Measurements from ENCODE around the gene CMTM2. TPM values are rescaled to one million over a fixed set of nuclear protein-coding genes. Genes with fewer than 3 reads are reported as not detected.

CMTM2 gene
- total RNA-seq, 1 donor from 2014 or later: 0.80 TPM

DNA sequence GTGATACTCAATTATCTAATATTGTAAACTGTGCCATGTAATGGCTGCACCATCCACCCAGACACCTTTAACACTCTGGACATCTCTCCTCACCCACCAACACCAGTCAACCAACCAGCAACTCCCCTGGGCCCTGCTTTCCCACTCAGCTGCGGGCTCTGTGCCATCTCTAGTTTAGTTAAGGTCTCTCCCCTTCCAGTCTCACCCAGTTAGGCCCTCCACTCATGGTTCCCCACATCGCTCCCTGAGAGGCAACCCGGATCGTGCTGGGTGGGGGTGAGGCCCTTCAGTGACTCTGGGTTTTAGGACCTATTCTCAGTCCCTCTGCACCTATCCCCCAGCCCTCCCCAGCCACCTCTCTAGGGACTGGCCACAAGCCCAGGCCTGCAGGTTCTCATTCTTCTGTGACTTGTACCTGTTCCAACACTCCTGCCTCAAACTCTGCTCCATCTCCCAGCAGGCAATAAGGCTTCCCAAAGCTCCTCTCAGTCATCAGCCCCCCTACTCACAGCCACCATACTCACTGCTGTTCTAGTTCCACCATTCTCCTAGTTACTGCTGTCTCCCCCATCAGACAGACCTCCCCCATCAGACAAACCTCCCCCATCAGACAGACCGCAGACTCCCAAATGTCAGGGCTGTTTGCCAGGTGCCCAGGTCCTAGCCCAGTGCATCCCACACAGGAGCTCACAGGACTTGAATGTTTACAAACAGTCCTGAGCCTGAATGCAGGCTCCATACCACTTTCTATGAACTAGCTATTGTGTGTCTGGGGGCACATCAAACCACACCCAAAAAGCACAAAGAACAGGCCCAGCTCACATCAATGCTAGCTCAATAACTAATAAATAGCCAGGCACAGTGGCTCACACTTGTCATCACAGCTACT lies 31.9 kb upstream of the CMTM2 start:
- Mint-ChIP-seq H3K27me3 (ENCODE audit: insufficient read depth) (peaks cover under 1% of the 10 kb centered on the region), H3K9me3 (no peaks in the 10 kb centered on the region), H3K36me3 (ENCODE audit: low read depth) (peaks cover 4% of the 10 kb centered on the region), H3K4me1 (ENCODE audit: low read depth) (peaks cover 48% of the 10 kb centered on the region), H3K27ac (peak overlapping the region; percentile 36), H3K4me3 (no peak overlapping the region)
- no peak for DNase-seq (ENCODE audit: low spot score)
- intact Hi-C loops (cut with micrococcal nuclease): no loop called here

DNA sequence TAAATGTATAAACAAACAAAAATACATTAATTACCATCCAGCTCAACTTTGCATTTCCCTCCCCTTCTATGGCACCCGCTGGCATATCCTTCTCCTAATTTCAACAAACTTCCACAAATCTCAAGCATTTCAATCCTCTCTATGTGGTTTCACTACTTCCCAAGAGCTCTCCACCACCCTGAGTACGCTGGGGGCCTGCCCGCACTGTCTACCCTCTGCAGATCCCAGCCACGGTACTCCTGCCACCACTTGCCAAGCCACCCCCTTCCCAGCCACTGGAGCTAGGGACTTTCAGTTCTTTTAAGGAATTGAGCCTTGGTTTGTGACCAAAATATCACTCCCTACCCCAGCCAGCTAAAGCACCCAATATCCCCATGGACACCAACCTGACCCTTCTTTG lies 31.2 kb upstream of the CMTM2 start:
- peaks cover 7% of the 10 kb centered on the region for H3K36me3 Mint-ChIP-seq (ENCODE audit: low read depth)
- H3K27me3 Mint-ChIP-seq (ENCODE audit: insufficient read depth): peaks cover 2% of the 10 kb centered on the region
- H3K27ac Mint-ChIP-seq: peak overlapping the region; percentile 85
- H3K4me3 Mint-ChIP-seq: peak overlapping the region; percentile 48
- DNase-seq (ENCODE audit: low spot score): no peak
- intact Hi-C loops (cut with micrococcal nuclease): no loop called here
- H3K9me3 Mint-ChIP-seq: no peaks in the 10 kb centered on the region
- peaks cover 51% of the 10 kb centered on the region for H3K4me1 Mint-ChIP-seq (ENCODE audit: low read depth)

DNA sequence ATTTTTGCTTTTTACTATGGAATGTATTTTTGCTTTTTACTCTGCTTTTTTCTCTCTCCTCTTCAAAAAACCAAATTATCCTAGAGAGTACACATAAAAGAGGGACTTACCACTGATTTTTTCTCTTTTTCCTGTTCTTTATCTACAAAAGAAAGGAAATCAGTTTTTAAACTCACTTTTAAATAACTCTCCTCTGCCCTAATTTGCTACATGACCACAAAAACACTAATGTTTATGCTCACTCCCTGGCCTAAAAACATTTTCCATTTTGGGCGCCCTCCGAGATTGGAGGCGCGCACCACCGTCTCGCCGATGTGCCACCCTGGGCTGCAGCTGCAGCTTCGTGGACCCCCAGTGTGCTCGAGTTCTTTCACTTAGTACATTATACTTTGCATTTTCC lies 30.4 kb upstream of the CMTM2 start:
- Mint-ChIP-seq H3K4me1 (ENCODE audit: low read depth) (peaks cover 58% of the 10 kb centered on the region), H3K9me3 (no peaks in the 10 kb centered on the region), H3K27ac (peak overlapping the region; percentile 85), H3K36me3 (ENCODE audit: low read depth) (peaks cover 14% of the 10 kb centered on the region), H3K27me3 (ENCODE audit: insufficient read depth) (peaks cover 2% of the 10 kb centered on the region), H3K4me3 (peak overlapping the region; percentile 48)
- DNase-seq (ENCODE audit: low spot score): no peak
- intact Hi-C loops (cut with micrococcal nuclease): loop anchor here (1.0 kb wide), 1 partner anchor 27 kb away; no protein-coding TSS in a partner anchor

DNA sequence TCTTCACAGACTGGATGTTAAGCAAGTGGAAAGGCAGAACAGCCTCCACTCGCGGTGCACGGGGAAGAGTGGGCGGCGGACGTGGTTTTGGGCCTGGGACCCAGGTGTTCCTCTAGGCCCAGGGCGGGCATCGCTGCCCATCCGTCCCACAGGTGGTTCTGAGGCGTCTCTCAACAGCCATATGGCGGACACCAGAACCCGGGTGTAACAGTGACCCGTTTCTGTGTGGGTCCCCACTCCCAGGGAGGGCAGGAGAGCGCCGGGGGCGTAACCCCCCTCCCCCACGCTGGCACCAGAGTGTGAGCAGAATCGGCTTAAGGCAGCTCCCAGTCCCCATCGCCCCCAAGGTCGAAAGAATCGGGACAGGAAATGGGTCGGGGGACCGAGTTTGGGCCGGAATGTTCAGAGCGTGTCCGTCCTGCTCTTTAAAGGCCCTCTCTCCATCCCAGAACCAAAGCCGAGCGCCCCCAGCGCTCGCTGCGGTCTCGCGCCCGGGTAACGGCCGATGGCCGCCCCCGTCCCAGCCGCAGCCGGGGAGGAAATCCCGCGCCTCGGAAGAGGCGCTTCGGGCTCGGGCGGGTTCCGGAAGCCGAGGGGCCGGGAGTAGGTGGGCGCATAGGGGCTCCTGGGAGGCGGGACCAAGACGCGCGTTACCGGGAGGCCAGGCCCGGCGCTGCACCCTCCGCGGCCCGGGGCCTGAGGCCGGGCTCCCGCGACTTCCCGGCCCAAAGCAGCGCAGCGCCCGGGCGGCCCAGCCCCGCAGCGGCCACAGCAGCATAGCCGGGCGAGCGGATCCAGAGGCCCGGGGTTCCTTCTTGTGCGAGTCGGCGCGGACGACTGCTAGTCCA lies 29.8 kb upstream of the CMTM2 start, which contains the start of gene TK2:
Gene TK2 (minus strand): TSS at position 839 of the 848 bp plus-strand sequence. CDS start 61 bp downstream, at position 778.
- intact Hi-C loops (cut with micrococcal nuclease): loop anchor here (1.0 to 5.0 kb wide), 3 partner anchors 27 to 323 kb away; no protein-coding TSS in a partner anchor
- peak within 1 kb of the TSS; percentile 99 for H3K4me3 Mint-ChIP-seq
- peaks cover 2% of the 10 kb centered on the region for H3K27me3 Mint-ChIP-seq (ENCODE audit: insufficient read depth)
- H3K27ac Mint-ChIP-seq: peak within 1 kb of the TSS; percentile 95
- peaks cover 20% of the 10 kb centered on the region for H3K36me3 Mint-ChIP-seq (ENCODE audit: low read depth)
- DNase-seq (ENCODE audit: low spot score): peak; percentile 52
- peaks cover 58% of the 10 kb centered on the region for H3K4me1 Mint-ChIP-seq (ENCODE audit: low read depth)
- no peaks in the 10 kb centered on the region for H3K9me3 Mint-ChIP-seq

DNA sequence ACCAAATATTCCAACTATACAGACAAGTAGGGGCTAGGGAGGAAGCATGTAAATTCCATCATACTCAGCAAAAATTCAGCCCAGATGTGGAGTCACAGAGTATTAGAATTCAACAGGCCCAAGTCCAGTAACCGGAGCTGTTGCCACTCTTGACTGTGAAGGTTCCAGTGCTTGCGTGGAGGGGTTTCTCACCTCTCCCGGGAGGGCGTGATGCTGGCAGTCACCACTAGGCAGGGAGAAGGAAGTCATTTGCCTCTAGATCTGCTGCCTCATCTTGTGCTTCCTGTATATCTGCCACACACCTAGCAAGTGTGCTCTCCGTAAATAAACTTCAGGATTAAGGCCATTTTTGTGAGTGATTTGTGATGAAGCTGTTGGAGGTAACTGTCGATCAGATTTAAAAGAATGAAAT lies 27.9 kb upstream of the CMTM2 start:
- Mint-ChIP-seq H3K27me3 (ENCODE audit: insufficient read depth) (peaks cover 2% of the 10 kb centered on the region), H3K36me3 (ENCODE audit: low read depth) (peaks cover 34% of the 10 kb centered on the region), H3K27ac (peak overlapping the region; percentile 95), H3K4me3 (peak overlapping the region; percentile 99), H3K9me3 (no peaks in the 10 kb centered on the region), H3K4me1 (ENCODE audit: low read depth) (peaks cover 77% of the 10 kb centered on the region)
- intact Hi-C loops (cut with micrococcal nuclease): loop anchor here (2.0 to 5.0 kb wide), 2 partner anchors 37 to 321 kb away; no protein-coding TSS in a partner anchor
- peak; percentile 54 for DNase-seq (ENCODE audit: low spot score)

DNA sequence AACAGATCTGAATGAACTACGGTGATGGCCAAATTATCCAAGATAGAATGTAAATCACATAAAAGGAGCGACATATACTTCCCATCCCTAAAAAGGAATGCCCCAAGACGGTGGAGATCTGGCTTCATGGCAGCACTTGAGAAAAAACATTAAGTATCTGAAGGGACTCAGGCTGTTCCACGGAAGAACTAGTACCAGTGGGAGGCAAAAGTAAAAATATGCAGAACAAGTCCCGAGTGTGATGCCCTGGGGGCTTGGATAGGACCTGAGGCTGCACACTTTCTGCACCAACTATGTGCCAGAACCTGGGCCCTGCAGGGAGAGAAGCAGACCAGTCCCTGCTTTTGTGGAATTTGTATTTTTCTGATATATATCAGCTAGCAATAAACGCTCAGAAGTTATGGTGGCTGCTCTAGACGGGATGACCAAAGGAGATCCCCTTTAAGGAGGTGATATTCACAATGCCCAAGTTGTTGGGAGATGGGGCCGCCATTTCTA lies 27.4 kb upstream of the CMTM2 start:
- no peak for DNase-seq (ENCODE audit: low spot score)
- Mint-ChIP-seq H3K27me3 (ENCODE audit: insufficient read depth) (peaks cover 2% of the 10 kb centered on the region), H3K9me3 (no peaks in the 10 kb centered on the region), H3K4me3 (peak overlapping the region; percentile 99), H3K36me3 (ENCODE audit: low read depth) (peaks cover 35% of the 10 kb centered on the region), H3K27ac (peak overlapping the region; percentile 95), H3K4me1 (ENCODE audit: low read depth) (peaks cover 81% of the 10 kb centered on the region)
- intact Hi-C loops (cut with micrococcal nuclease): loop anchor here (1.0 to 5.0 kb wide), 8 partner anchors 11 to 320 kb away; partner anchors contain the start of gene CMTM3

DNA sequence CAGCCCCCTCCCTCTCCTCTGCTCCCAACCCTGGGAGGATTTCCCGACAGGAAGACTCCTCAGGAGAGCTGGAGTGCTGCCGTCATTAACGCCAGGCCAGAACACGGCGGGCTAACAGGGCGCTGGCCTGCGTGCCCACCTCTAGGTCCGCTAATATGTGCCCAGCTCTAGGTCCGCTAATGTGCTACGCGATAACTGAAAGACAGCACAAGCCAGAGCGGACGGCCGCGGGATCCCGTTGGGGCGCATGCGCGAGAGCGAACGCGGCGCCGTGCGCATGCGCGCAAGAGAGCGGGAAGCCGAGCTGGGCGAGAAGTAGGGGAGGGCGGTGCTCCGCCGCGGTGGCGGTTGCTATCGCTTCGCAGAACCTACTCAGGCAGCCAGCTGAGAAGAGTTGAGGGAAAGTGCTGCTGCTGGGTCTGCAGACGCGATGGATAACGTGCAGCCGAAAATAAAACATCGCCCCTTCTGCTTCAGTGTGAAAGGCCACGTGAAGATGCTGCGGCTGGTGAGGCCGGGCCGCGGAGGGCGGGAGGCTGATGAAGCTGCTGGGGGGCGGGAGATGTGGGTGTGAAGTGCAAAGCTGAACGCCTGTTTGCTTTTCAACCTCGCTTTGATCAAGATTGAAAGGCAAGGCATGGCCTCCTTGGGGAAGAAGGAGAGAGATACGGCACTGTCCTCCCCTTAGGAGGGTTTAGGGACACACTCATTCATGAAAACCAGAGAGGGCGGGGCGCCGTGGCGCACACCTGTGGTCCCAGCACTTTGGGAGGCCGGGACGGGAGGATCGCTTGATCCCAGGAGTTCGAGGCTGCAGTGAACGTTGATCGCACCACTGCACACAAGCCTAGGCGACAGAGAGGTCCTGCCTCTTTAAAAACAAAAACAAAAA lies 26.7 kb upstream of the CMTM2 start, which contains the start of gene CKLF:
Gene CKLF (plus strand): TSS at position 291 of the 892 bp plus-strand sequence. CDS start 140 bp downstream, at position 431.
- peaks cover 2% of the 10 kb centered on the region for H3K27me3 Mint-ChIP-seq (ENCODE audit: insufficient read depth)
- H3K4me1 Mint-ChIP-seq (ENCODE audit: low read depth): peaks cover 81% of the 10 kb centered on the region
- peak within 1 kb of the TSS; percentile 99 for H3K4me3 Mint-ChIP-seq
- intact Hi-C loops (cut with micrococcal nuclease): loop anchor here (1.0 to 5.0 kb wide), 7 partner anchors 11 to 320 kb away; partner anchors contain the start of gene CMTM3
- H3K9me3 Mint-ChIP-seq: no peaks in the 10 kb centered on the region
- peak within 1 kb of the TSS; percentile 95 for H3K27ac Mint-ChIP-seq
- peak; percentile 93 for DNase-seq (ENCODE audit: low spot score)
- peaks cover 36% of the 10 kb centered on the region for H3K36me3 Mint-ChIP-seq (ENCODE audit: low read depth)

DNA sequence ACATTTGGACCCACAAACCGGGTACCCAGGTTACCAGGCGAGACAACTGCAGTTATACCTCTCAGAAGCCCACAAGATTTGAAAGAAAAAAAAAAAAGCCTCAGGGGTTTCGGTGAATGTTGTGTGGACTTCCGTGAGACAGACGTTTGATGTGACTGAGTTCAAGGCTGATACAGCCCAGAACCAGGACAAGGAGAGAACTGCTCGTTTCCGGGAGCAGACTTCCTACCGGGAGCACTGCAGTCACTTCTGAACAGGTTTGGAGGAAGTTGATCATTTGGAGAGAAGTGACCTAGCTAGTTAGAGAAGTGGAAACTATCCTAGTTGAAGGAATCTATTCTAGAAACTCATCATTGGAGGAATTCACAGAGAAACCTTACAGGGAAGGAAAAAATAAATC lies 26.0 kb upstream of the CMTM2 start:
- no peaks in the 10 kb centered on the region for H3K9me3 Mint-ChIP-seq
- DNase-seq (ENCODE audit: low spot score): no peak
- intact Hi-C loops (cut with micrococcal nuclease): loop anchor here (5.0 kb wide), 1 partner anchor 319 kb away; no protein-coding TSS in a partner anchor
- H3K4me1 Mint-ChIP-seq (ENCODE audit: low read depth): peaks cover 82% of the 10 kb centered on the region
- H3K4me3 Mint-ChIP-seq: peak overlapping the region; percentile 99
- H3K36me3 Mint-ChIP-seq (ENCODE audit: low read depth): peaks cover 40% of the 10 kb centered on the region
- peak overlapping the region; percentile 95 for H3K27ac Mint-ChIP-seq
- H3K27me3 Mint-ChIP-seq (ENCODE audit: insufficient read depth): peaks cover 2% of the 10 kb centered on the region

DNA sequence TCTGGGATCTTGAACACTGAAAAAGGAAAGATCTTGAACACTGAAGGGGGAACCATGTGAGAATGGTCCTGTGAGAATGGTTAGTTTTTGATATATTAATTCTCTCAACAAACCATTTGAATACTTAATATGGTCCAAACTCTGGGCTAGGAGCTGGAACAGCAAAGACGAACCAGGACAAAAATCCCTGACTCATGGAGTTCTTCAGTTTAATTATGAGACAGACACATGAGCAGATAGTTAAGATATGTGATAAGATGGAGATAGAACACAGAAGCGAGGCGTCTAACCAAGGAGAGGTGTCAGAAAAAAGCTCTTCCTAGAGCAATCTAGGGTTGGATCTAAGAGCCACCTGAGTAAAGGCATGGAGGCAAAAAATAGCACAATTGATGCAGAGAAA lies 25.2 kb upstream of the CMTM2 start:
- H3K27ac Mint-ChIP-seq: peak overlapping the region; percentile 95
- peaks cover 82% of the 10 kb centered on the region for H3K4me1 Mint-ChIP-seq (ENCODE audit: low read depth)
- H3K36me3 Mint-ChIP-seq (ENCODE audit: low read depth): peaks cover 46% of the 10 kb centered on the region
- H3K27me3 Mint-ChIP-seq (ENCODE audit: insufficient read depth): peaks cover 2% of the 10 kb centered on the region
- no peak for DNase-seq (ENCODE audit: low spot score)
- intact Hi-C loops (cut with micrococcal nuclease): loop anchor here (5.0 kb wide), 1 partner anchor 318 kb away; no protein-coding TSS in a partner anchor
- no peaks in the 10 kb centered on the region for H3K9me3 Mint-ChIP-seq
- peak overlapping the region; percentile 99 for H3K4me3 Mint-ChIP-seq

DNA sequence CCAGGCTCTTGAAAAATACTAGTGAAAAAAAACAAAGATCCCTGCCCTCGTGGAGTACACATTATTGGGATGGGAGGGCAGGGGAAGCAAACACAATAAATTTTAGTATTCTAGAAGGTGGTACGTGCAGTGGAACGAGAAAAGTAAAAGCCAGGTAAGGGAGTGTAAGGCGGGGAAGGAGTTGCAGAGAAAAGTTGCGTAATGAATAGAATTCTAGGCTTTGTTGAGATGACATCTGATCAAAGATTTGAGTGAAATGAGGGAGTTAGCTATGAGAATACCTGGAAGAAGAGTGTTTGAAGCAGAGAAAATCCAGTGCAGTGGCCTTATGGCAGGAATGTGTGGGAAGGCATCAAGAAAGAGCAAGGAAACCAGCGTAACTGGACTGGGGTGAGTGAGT lies 24.8 kb upstream of the CMTM2 start:
- H3K9me3 Mint-ChIP-seq: no peaks in the 10 kb centered on the region
- intact Hi-C loops (cut with micrococcal nuclease): loop anchor here (5.0 kb wide), 1 partner anchor 318 kb away; no protein-coding TSS in a partner anchor
- peaks cover 82% of the 10 kb centered on the region for H3K4me1 Mint-ChIP-seq (ENCODE audit: low read depth)
- H3K27me3 Mint-ChIP-seq (ENCODE audit: insufficient read depth): peaks cover 2% of the 10 kb centered on the region
- peak overlapping the region; percentile 99 for H3K4me3 Mint-ChIP-seq
- no peak for DNase-seq (ENCODE audit: low spot score)
- peak overlapping the region; percentile 49 for H3K27ac Mint-ChIP-seq
- peaks cover 50% of the 10 kb centered on the region for H3K36me3 Mint-ChIP-seq (ENCODE audit: low read depth)

DNA sequence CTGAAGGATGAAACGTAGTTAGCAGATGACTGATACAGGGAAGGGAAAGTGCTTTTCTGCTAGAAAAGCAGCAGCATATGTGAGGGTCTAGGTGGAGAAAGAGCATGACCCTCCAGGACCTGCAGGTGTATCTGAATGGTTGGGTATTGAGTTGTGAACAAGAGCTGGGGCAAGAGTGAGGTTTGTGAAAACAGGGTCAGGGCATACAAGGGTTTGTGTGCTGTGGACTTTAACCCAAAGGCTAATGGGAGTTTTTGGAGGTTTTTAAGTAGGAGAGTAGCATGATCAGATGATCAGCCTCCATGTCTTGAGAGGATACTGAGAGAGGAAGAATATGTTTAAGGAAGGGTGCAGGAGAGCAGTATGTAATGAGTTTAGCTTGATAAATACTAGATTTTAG lies 19.2 kb upstream of the CMTM2 start:
- intact Hi-C loops (cut with micrococcal nuclease): no loop called here
- Mint-ChIP-seq H3K36me3 (ENCODE audit: low read depth) (peaks cover 65% of the 10 kb centered on the region), H3K9me3 (no peaks in the 10 kb centered on the region), H3K27ac (peak overlapping the region; percentile 79), H3K27me3 (ENCODE audit: insufficient read depth) (no peaks in the 10 kb centered on the region), H3K4me1 (ENCODE audit: low read depth) (peaks cover 92% of the 10 kb centered on the region), H3K4me3 (peak overlapping the region; percentile 21)
- no peak for DNase-seq (ENCODE audit: low spot score)

Measured in activated T-helper 1 cell treated with anti-CD3 and anti-CD28 coated beads, Interleukin-12 subunit alpha, Interleukin-12 subunit beta, Interleukin-2, Interleukin-4 antibody, amounts not matched to agents 30 ng/mL and 10 ng/mL and 1 ng/mL, durations not matched to agents 14 hours and 24 hours and 36 hours (primary cell).